WTC11 (cell line): ENCODE measurements around the gene FBXL16. TPM values are rescaled to one million over a fixed set of nuclear protein-coding genes. Genes with fewer than 3 reads are reported as not detected.

ENCODE experiments used
- EMX1 ChIP-seq: fragments of 250-450 bp; sonication (Bioruptor Pico); IDR thresholded peaks from 2 replicates; pipeline ENCODE4 v1.8.0; 2021; ENCODE audit warnings: mild to moderate bottlenecking
- ESRRA ChIP-seq: sonication (generic); formaldehyde crosslinking; IDR thresholded peaks from 2 replicates; pipeline ENCODE4 v1.8.1; 2022; ENCODE audit warnings: mild to moderate bottlenecking, missing genetic modification reagents, borderline replicate concordance
- KAT7 ChIP-seq: sonication (generic); formaldehyde crosslinking; IDR thresholded peaks from 2 replicates; pipeline ENCODE4 v1.8.1; 2023; ENCODE audit warnings: missing genetic modification reagents, mild to moderate bottlenecking, borderline replicate concordance
- NFATC4 ChIP-seq: fragments of 250-450 bp; sonication (Bioruptor Pico); IDR thresholded peaks from 2 replicates; pipeline ENCODE4 v1.9.0; 2021; ENCODE audit warnings: mild to moderate bottlenecking
- NFE2L1 ChIP-seq: sonication (generic); formaldehyde crosslinking; IDR thresholded peaks from 2 replicates; pipeline ENCODE4 v1.8.1; 2023; ENCODE audit warnings: missing genetic modification reagents
- NFYB ChIP-seq: sonication (generic); formaldehyde crosslinking; conservative IDR thresholded peaks from 2 replicates; pipeline ENCODE4 v1.8.0; 2022; ENCODE audit warnings: low read depth, missing genetic modification reagents
- TEAD1 ChIP-seq: sonication (generic); formaldehyde crosslinking; IDR thresholded peaks from 2 replicates; pipeline ENCODE4 v1.8.0; 2022; ENCODE audit warnings: mild to moderate bottlenecking, missing genetic modification reagents
- TP53 ChIP-seq: sonication (generic); formaldehyde crosslinking; IDR thresholded peaks from 2 replicates; pipeline ENCODE4 v1.8.1; 2023; ENCODE audit warnings: mild to moderate bottlenecking, missing genetic modification reagents
- ZNF121 ChIP-seq: sonication (generic); formaldehyde crosslinking; IDR thresholded peaks from 2 replicates; pipeline ENCODE4 v1.8.0; 2023; ENCODE audit warnings: missing genetic modification reagents
- ZNF317 ChIP-seq: sonication (generic); formaldehyde crosslinking; IDR thresholded peaks from 2 replicates; pipeline ENCODE4 v1.8.1; 2023; ENCODE audit warnings: low read depth, mild to moderate bottlenecking, moderate library complexity, missing genetic modification reagents, borderline replicate concordance
- ZNF396 ChIP-seq: fragments of 250-450 bp; sonication (Bioruptor Pico); IDR thresholded peaks from 2 replicates; pipeline ENCODE4 v1.8.0; 2021; ENCODE audit warnings: mild to moderate bottlenecking, moderate library complexity, borderline replicate concordance
- ZNF671 ChIP-seq: fragments of 250-450 bp; sonication (Bioruptor Pico); IDR thresholded peaks from 2 replicates; pipeline ENCODE4 v1.8.0; 2021; ENCODE audit warnings: mild to moderate bottlenecking
- total RNA-seq: library from RNA; stranded (reverse); gene quantifications from 3 replicates; pipeline ENCODE4 v1.2.3, GENCODE V29; 2021
- TF ChIP-seq, protein P1 (sequence below): sonication (generic); formaldehyde crosslinking; conservative IDR thresholded peaks from 2 replicates; pipeline ENCODE4 v1.8.1; 2023; ENCODE audit warnings: mild to moderate bottlenecking, low read depth, missing genetic modification reagents, moderate library complexity
- TF ChIP-seq, protein P2 (sequence below): sonication (generic); formaldehyde crosslinking; IDR thresholded peaks from 2 replicates; pipeline ENCODE4 v1.8.1; 2022; ENCODE audit warnings: low read depth, missing genetic modification reagents, borderline replicate concordance
- TF ChIP-seq, protein P3 (sequence below): sonication (generic); formaldehyde crosslinking; IDR thresholded peaks from 2 replicates; pipeline ENCODE4 v1.8.1; 2023; ENCODE audit warnings: mild to moderate bottlenecking, missing genetic modification reagents
- TF ChIP-seq, protein P4 (sequence below): sonication (generic); formaldehyde crosslinking; IDR thresholded peaks from 2 replicates; pipeline ENCODE4 v1.8.0; 2022; ENCODE audit warnings: mild to moderate bottlenecking, missing genetic modification reagents
- TF ChIP-seq, protein P5 (sequence below): fragments of 250-450 bp; sonication (Bioruptor Pico); IDR thresholded peaks from 2 replicates; pipeline ENCODE4 v1.9.0; 2021; ENCODE audit warnings: mild to moderate bottlenecking
- TF ChIP-seq, protein P6 (sequence below): sonication (generic); formaldehyde crosslinking; IDR thresholded peaks from 2 replicates; pipeline ENCODE4 v1.8.0; 2022; ENCODE audit warnings: missing genetic modification reagents
- TF ChIP-seq, protein P7 (sequence below): fragments of 250-450 bp; sonication (Bioruptor Pico); IDR thresholded peaks from 2 replicates; pipeline ENCODE4 v2.1.2; 2022; ENCODE audit warnings: mild to moderate bottlenecking, moderate library complexity
- TF ChIP-seq, protein P8 (sequence below): sonication (generic); formaldehyde crosslinking; IDR thresholded peaks from 2 replicates; pipeline ENCODE4 v1.8.1; 2022; ENCODE audit warnings: mild to moderate bottlenecking, missing genetic modification reagents, moderate library complexity, borderline replicate concordance

Gene FBXL16
- total RNA-seq, 1 experiment from 2014 or later = 22.7 TPM

DNA sequence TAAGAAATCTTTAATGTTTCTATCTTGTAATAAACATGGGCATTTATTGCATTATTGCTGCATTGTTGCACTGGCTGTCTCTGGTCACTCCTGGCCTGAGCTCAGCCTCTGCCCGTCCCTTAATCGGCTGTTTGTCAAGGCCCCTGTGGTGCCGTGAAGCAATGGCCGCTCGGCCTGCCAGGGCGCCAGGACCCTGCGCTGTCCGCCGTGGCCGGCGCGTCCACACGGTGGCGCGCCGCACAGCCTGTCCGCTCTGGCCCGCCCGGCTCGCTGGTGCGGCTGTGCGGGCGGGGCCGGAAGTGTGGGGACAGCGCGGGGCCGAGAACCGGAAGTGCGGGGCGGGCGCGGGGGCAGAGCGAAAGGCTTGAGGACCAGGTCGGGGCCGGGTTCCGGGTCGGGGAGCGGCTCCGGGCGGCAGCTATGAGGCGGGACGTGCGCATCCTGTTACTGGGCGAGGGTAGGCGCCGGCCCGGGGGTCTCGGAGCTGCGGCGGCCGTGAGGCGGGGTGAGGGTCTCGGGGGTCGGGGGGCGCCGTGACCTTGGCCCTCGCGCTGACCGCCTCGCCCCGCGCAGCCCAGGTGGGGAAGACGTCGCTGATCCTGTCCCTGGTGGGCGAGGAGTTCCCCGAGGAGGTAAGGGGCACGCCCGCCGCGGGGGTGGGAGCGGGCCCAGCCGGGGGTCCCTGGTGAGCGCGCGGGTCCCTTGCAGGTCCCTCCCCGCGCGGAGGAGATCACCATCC lies 37.7 kb downstream of the FBXL16 start, which contains the start of gene RHOT2 (continued):
- TF ChIP-seq, protein P1, sequence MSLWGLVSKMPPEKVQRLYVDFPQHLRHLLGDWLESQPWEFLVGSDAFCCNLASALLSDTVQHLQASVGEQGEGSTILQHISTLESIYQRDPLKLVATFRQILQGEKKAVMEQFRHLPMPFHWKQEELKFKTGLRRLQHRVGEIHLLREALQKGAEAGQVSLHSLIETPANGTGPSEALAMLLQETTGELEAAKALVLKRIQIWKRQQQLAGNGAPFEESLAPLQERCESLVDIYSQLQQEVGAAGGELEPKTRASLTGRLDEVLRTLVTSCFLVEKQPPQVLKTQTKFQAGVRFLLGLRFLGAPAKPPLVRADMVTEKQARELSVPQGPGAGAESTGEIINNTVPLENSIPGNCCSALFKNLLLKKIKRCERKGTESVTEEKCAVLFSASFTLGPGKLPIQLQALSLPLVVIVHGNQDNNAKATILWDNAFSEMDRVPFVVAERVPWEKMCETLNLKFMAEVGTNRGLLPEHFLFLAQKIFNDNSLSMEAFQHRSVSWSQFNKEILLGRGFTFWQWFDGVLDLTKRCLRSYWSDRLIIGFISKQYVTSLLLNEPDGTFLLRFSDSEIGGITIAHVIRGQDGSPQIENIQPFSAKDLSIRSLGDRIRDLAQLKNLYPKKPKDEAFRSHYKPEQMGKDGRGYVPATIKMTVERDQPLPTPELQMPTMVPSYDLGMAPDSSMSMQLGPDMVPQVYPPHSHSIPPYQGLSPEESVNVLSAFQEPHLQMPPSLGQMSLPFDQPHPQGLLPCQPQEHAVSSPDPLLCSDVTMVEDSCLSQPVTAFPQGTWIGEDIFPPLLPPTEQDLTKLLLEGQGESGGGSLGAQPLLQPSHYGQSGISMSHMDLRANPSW (CRISPR knock-in tag) = no peak
- TF ChIP-seq ZNF396 (no peak), ZNF671 (CRISPR knock-in tag) (no peak), ZNF121 (CRISPR knock-in tag) (no peak), ZNF317 (CRISPR knock-in tag) (no peak), KAT7 (CRISPR knock-in tag) (peak; percentile 98), NFE2L1 (CRISPR knock-in tag) (no peak), TP53 (peak; percentile 50; the same call in 1 of the 2 replicates), NFYB (no peak), NFATC4 (CRISPR knock-in tag) (no peak), TEAD1 (peak; percentile 81; the same call in 1 of the 2 replicates), EMX1 (CRISPR knock-in tag) (peak; percentile 66; the same call in 1 of the 2 replicates), ESRRA (CRISPR knock-in tag) (peak; percentile 94)
- TF ChIP-seq, protein P2, sequence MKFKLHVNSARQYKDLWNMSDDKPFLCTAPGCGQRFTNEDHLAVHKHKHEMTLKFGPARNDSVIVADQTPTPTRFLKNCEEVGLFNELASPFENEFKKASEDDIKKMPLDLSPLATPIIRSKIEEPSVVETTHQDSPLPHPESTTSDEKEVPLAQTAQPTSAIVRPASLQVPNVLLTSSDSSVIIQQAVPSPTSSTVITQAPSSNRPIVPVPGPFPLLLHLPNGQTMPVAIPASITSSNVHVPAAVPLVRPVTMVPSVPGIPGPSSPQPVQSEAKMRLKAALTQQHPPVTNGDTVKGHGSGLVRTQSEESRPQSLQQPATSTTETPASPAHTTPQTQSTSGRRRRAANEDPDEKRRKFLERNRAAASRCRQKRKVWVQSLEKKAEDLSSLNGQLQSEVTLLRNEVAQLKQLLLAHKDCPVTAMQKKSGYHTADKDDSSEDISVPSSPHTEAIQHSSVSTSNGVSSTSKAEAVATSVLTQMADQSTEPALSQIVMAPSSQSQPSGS (CRISPR knock-in tag) = no peak
- TF ChIP-seq, protein P3, sequence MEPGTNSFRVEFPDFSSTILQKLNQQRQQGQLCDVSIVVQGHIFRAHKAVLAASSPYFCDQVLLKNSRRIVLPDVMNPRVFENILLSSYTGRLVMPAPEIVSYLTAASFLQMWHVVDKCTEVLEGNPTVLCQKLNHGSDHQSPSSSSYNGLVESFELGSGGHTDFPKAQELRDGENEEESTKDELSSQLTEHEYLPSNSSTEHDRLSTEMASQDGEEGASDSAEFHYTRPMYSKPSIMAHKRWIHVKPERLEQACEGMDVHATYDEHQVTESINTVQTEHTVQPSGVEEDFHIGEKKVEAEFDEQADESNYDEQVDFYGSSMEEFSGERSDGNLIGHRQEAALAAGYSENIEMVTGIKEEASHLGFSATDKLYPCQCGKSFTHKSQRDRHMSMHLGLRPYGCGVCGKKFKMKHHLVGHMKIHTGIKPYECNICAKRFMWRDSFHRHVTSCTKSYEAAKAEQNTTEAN (CRISPR knock-in tag) = no peak
- TF ChIP-seq, protein P4, sequence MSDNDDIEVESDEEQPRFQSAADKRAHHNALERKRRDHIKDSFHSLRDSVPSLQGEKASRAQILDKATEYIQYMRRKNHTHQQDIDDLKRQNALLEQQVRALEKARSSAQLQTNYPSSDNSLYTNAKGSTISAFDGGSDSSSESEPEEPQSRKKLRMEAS (CRISPR knock-in tag) = peak; percentile 75; the same call in 1 of the 2 replicates
- TF ChIP-seq, protein P5, sequence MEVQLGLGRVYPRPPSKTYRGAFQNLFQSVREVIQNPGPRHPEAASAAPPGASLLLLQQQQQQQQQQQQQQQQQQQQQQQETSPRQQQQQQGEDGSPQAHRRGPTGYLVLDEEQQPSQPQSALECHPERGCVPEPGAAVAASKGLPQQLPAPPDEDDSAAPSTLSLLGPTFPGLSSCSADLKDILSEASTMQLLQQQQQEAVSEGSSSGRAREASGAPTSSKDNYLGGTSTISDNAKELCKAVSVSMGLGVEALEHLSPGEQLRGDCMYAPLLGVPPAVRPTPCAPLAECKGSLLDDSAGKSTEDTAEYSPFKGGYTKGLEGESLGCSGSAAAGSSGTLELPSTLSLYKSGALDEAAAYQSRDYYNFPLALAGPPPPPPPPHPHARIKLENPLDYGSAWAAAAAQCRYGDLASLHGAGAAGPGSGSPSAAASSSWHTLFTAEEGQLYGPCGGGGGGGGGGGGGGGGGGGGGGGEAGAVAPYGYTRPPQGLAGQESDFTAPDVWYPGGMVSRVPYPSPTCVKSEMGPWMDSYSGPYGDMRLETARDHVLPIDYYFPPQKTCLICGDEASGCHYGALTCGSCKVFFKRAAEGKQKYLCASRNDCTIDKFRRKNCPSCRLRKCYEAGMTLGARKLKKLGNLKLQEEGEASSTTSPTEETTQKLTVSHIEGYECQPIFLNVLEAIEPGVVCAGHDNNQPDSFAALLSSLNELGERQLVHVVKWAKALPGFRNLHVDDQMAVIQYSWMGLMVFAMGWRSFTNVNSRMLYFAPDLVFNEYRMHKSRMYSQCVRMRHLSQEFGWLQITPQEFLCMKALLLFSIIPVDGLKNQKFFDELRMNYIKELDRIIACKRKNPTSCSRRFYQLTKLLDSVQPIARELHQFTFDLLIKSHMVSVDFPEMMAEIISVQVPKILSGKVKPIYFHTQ (CRISPR knock-in tag) = no peak
- TF ChIP-seq, protein P6, sequence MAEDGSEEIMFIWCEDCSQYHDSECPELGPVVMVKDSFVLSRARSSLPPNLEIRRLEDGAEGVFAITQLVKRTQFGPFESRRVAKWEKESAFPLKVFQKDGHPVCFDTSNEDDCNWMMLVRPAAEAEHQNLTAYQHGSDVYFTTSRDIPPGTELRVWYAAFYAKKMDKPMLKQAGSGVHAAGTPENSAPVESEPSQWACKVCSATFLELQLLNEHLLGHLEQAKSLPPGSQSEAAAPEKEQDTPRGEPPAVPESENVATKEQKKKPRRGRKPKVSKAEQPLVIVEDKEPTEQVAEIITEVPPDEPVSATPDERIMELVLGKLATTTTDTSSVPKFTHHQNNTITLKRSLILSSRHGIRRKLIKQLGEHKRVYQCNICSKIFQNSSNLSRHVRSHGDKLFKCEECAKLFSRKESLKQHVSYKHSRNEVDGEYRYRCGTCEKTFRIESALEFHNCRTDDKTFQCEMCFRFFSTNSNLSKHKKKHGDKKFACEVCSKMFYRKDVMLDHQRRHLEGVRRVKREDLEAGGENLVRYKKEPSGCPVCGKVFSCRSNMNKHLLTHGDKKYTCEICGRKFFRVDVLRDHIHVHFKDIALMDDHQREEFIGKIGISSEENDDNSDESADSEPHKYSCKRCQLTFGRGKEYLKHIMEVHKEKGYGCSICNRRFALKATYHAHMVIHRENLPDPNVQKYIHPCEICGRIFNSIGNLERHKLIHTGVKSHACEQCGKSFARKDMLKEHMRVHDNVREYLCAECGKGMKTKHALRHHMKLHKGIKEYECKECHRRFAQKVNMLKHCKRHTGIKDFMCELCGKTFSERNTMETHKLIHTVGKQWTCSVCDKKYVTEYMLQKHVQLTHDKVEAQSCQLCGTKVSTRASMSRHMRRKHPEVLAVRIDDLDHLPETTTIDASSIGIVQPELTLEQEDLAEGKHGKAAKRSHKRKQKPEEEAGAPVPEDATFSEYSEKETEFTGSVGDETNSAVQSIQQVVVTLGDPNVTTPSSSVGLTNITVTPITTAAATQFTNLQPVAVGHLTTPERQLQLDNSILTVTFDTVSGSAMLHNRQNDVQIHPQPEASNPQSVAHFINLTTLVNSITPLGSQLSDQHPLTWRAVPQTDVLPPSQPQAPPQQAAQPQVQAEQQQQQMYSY (CRISPR knock-in tag) = no peak
- TF ChIP-seq, protein P7, sequence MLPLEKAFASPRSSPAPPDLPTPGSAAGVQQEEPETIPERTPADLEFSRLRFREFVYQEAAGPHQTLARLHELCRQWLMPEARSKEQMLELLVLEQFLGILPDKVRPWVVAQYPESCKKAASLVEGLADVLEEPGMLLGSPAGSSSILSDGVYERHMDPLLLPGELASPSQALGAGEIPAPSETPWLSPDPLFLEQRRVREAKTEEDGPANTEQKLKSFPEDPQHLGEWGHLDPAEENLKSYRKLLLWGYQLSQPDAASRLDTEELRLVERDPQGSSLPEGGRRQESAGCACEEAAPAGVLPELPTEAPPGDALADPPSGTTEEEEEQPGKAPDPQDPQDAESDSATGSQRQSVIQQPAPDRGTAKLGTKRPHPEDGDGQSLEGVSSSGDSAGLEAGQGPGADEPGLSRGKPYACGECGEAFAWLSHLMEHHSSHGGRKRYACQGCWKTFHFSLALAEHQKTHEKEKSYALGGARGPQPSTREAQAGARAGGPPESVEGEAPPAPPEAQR = no peak
- TF ChIP-seq, protein P8, sequence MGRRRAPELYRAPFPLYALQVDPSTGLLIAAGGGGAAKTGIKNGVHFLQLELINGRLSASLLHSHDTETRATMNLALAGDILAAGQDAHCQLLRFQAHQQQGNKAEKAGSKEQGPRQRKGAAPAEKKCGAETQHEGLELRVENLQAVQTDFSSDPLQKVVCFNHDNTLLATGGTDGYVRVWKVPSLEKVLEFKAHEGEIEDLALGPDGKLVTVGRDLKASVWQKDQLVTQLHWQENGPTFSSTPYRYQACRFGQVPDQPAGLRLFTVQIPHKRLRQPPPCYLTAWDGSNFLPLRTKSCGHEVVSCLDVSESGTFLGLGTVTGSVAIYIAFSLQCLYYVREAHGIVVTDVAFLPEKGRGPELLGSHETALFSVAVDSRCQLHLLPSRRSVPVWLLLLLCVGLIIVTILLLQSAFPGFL (CRISPR knock-in tag) = no peak
